ENCODE data around the gene ANAPC13. TPM values are rescaled to one million over a fixed set of nuclear protein-coding genes. Genes with fewer than 3 reads are reported as not detected.
A peak's percentile ranks its signal among the peaks of the same experiment; 100 is the strongest.

ANAPC13 gene
- total RNA-seq, 2 experiments from 2014 or later, result 24.9 to 25.3 TPM

GRCh38 chr3:134481166-134481565, 4.6 kb downstream of the ANAPC13 start:
- H3K27me3 Mint-ChIP-seq (ENCODE audit: low read depth), result no peaks in the 10 kb centered on the region
- no peak overlapping the region for H3K27ac Mint-ChIP-seq
- no peak overlapping the region for H3K4me3 Mint-ChIP-seq
- H3K9me3 Mint-ChIP-seq (ENCODE audit: insufficient read depth), result no peaks in the 10 kb centered on the region
- ChIA-PET CTCF (interaction anchor here (1.1 to 1.5 kb wide), 5 partner anchors 8 to 553 kb away, joined by 3 to 5 read pairs (median 4); no protein-coding TSS in a partner anchor), POLR2A (no interaction called here)
- H3K4me1 Mint-ChIP-seq (ENCODE audit: low read depth), result peaks cover 25% of the 10 kb centered on the region
- H3K36me3 Mint-ChIP-seq (ENCODE audit: low read depth), result peaks cover 57% of the 10 kb centered on the region
- no peak for ATAC-seq
- DNase-seq, result no peak

GRCh38 chr3:134480546-134480945, 5.2 kb downstream of the ANAPC13 start:
- Mint-ChIP-seq H3K4me1 (ENCODE audit: low read depth) (peaks cover 25% of the 10 kb centered on the region), H3K9me3 (ENCODE audit: insufficient read depth) (no peaks in the 10 kb centered on the region), H3K36me3 (ENCODE audit: low read depth) (peaks cover 56% of the 10 kb centered on the region), H3K27ac (no peak overlapping the region), H3K4me3 (no peak overlapping the region), H3K27me3 (ENCODE audit: low read depth) (no peaks in the 10 kb centered on the region)
- ATAC-seq (no peak), DNase-seq (no peak)
- ChIA-PET POLR2A (no interaction called here), CTCF (interaction anchor here (0.9 to 1.5 kb wide), 7 partner anchors 9 to 553 kb away, joined by 3 to 5 read pairs (median 4); no protein-coding TSS in a partner anchor)

GRCh38 chr3:134477938-134478337, 7.8 kb downstream of the ANAPC13 start:
- Mint-ChIP-seq H3K4me3 (no peak overlapping the region), H3K4me1 (ENCODE audit: low read depth) (peaks cover 6% of the 10 kb centered on the region), H3K27me3 (ENCODE audit: low read depth) (no peaks in the 10 kb centered on the region), H3K36me3 (ENCODE audit: low read depth) (peaks cover 41% of the 10 kb centered on the region), H3K27ac (no peak overlapping the region), H3K9me3 (ENCODE audit: insufficient read depth) (no peaks in the 10 kb centered on the region)
- POLR2A ChIA-PET, result interaction anchor here (1.7 kb wide), 1 partner anchor 8 kb away, joined by 12 read pairs; the partner anchor contains the start of genes ANAPC13 and CEP63
- CTCF ChIA-PET, result interaction anchor here (0.7 to 4.7 kb wide), 10 partner anchors 8 to 282 kb away, joined by 3 to 32 read pairs (median 6); partner anchors contain the start of genes ANAPC13 and CEP63
- no peak for DNase-seq
- ATAC-seq, result no peak

GRCh38 chr3:134477002-134477401, 8.8 kb downstream of the ANAPC13 start:
- Mint-ChIP-seq H3K4me3 (no peak overlapping the region), H3K36me3 (ENCODE audit: low read depth) (peaks cover 35% of the 10 kb centered on the region), H3K9me3 (ENCODE audit: insufficient read depth) (no peaks in the 10 kb centered on the region), H3K4me1 (ENCODE audit: low read depth) (no peaks in the 10 kb centered on the region), H3K27me3 (ENCODE audit: low read depth) (no peaks in the 10 kb centered on the region), H3K27ac (no peak overlapping the region)
- ChIA-PET CTCF (interaction anchor here (1.0 to 4.7 kb wide), 10 partner anchors 9 to 279 kb away, joined by 4 to 32 read pairs (median 6); partner anchors contain the start of genes ANAPC13 and CEP63), POLR2A (interaction anchor here (1.7 kb wide), 1 partner anchor 9 kb away, joined by 12 read pairs; the partner anchor contains the start of genes ANAPC13 and CEP63)
- DNase-seq (no peak), ATAC-seq (no peak)

DNA sequence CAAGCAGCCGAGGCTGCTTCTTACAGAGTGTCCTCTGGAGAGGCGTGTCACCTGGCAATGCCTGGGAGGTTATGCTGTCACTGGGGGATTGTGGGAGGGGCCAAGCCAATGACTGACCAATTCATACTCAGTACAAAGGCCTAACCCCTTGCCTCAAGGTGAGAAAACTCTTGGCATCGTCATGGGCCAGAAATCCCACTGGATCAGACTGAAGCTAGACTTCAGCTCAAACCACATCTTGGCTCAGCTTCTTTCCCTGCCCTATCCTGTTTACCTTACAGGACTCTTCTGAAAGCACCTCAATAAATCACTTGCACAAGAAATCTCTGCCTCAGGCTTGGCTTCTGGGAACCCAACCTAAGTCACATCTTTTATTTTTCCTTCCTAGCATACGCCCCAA, 9.5 kb downstream of the ANAPC13 start:
- no peaks in the 10 kb centered on the region for H3K9me3 Mint-ChIP-seq (ENCODE audit: insufficient read depth)
- H3K4me3 Mint-ChIP-seq, result no peak overlapping the region
- no peaks in the 10 kb centered on the region for H3K27me3 Mint-ChIP-seq (ENCODE audit: low read depth)
- H3K36me3 Mint-ChIP-seq (ENCODE audit: low read depth), result peaks cover 31% of the 10 kb centered on the region
- ATAC-seq (no peak), DNase-seq (no peak)
- peak overlapping the region; percentile 14 for H3K27ac Mint-ChIP-seq
- no peaks in the 10 kb centered on the region for H3K4me1 Mint-ChIP-seq (ENCODE audit: low read depth)
- ChIA-PET CTCF (interaction anchor here (1.4 to 4.7 kb wide), 8 partner anchors 9 to 278 kb away, joined by 4 to 32 read pairs (median 7); partner anchors contain the start of genes ANAPC13 and CEP63), POLR2A (interaction anchor here (1.7 kb wide), 1 partner anchor 10 kb away, joined by 12 read pairs; the partner anchor contains the start of genes ANAPC13 and CEP63)

DNA sequence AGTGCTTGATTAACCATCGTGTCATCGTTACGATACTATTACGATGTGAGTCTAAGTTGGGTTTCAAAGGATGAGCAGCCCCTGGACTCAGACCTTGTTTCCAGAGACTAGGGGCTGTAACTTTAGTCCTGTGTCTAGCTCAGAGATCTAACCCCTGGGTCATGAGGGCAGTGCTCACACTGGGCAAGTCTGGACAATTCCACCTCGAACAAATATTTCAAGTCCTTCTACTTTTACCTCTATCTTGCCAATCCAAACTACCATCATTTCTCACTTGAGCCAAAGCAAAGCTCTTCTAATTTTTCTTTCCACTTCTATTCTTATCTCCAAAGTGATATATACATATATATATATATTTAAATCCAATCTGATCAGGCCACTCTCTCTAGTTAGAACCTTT, 10.8 kb downstream of the ANAPC13 start:
- no peaks in the 10 kb centered on the region for H3K4me1 Mint-ChIP-seq (ENCODE audit: low read depth)
- H3K27ac Mint-ChIP-seq, result no peak overlapping the region
- ATAC-seq, result no peak
- no peak overlapping the region for H3K4me3 Mint-ChIP-seq
- no peaks in the 10 kb centered on the region for H3K9me3 Mint-ChIP-seq (ENCODE audit: insufficient read depth)
- POLR2A ChIA-PET, result no interaction called here
- CTCF ChIA-PET, result interaction anchor here (0.6 to 4.7 kb wide), 7 partner anchors 8 to 263 kb away, joined by 3 to 32 read pairs (median 5); no protein-coding TSS in a partner anchor
- H3K36me3 Mint-ChIP-seq (ENCODE audit: low read depth), result peaks cover 20% of the 10 kb centered on the region
- no peak for DNase-seq
- no peaks in the 10 kb centered on the region for H3K27me3 Mint-ChIP-seq (ENCODE audit: low read depth)

DNA sequence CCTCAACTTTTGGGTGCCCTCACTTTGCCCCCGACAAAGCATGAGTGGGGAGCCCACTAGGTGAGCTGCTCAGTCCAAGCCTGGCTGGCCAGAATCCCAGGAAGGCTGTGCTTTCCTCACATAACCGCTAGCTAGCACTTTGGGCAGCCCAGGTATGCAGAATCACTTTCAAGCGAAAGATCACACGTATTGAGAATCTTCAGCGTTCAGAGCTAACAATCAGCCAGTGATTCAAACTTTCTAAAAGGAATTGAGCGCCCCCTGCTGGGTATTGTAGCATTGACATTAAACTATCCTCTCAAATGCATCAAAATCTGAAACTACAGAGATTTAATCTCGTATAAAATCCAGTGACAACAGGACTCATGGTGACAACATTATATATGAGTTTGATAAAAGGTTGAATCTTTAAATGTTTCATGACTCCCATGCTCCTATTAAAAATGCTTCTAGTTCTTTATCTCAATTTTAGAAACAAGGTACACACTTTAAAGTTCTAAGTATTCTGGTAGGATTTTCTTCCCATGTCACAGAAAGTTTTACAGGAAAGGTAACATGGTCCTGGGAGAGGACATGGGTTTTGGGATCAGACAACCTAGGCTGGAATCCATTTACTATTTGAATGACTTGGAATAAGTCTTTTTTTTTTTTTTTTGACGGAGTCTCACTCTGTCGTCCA, 11.8 kb downstream of the ANAPC13 start:
- ATAC-seq (peak; percentile 79), DNase-seq (peak; percentile 88)
- no peaks in the 10 kb centered on the region for H3K4me1 Mint-ChIP-seq (ENCODE audit: low read depth)
- no peaks in the 10 kb centered on the region for H3K27me3 Mint-ChIP-seq (ENCODE audit: low read depth)
- H3K27ac Mint-ChIP-seq, result no peak overlapping the region
- no peak overlapping the region for H3K4me3 Mint-ChIP-seq
- H3K36me3 Mint-ChIP-seq (ENCODE audit: low read depth), result peaks cover 18% of the 10 kb centered on the region
- POLR2A ChIA-PET, result interaction anchor here (0.6 kb wide), 1 partner anchor 12 kb away, joined by 3 read pairs; the partner anchor contains the start of gene CEP63
- CTCF ChIA-PET, result interaction anchor here (0.6 to 3.5 kb wide), 25 partner anchors 10 to 543 kb away, joined by 3 to 48 read pairs (median 4); partner anchors contain the start of genes ANAPC13 and CEP63
- H3K9me3 Mint-ChIP-seq (ENCODE audit: insufficient read depth), result no peaks in the 10 kb centered on the region

- no peaks in the 10 kb centered on the region for H3K27me3 Mint-ChIP-seq (ENCODE audit: low read depth)
- no peak for DNase-seq
- peaks cover 10% of the 10 kb centered on the region for H3K36me3 Mint-ChIP-seq (ENCODE audit: low read depth)
- H3K27ac Mint-ChIP-seq, result no peak overlapping the region
- CTCF ChIA-PET, result interaction anchor here (0.7 to 3.5 kb wide), 9 partner anchors 12 to 275 kb away, joined by 3 to 48 read pairs (median 16); partner anchors contain the start of genes ANAPC13 and CEP63
- POLR2A ChIA-PET, result interaction anchor here (1.0 kb wide), 1 partner anchor 13 kb away, joined by 3 read pairs; the partner anchor contains the start of genes ANAPC13 and CEP63
- ATAC-seq, result no peak
- no peaks in the 10 kb centered on the region for H3K4me1 Mint-ChIP-seq (ENCODE audit: low read depth)
- no peak overlapping the region for H3K4me3 Mint-ChIP-seq
- no peaks in the 10 kb centered on the region for H3K9me3 Mint-ChIP-seq (ENCODE audit: insufficient read depth)
Measured at GRCh38 chr3:134472831-134473230, 13.0 kb downstream of the ANAPC13 start.

- no peak overlapping the region for H3K4me3 Mint-ChIP-seq
- DNase-seq, result no peak
- H3K27ac Mint-ChIP-seq, result no peak overlapping the region
- H3K9me3 Mint-ChIP-seq (ENCODE audit: insufficient read depth), result no peaks in the 10 kb centered on the region
- ChIA-PET POLR2A (interaction anchor here (1.0 kb wide), 1 partner anchor 14 kb away, joined by 3 read pairs; the partner anchor contains the start of genes ANAPC13 and CEP63), CTCF (interaction anchor here (0.8 to 3.0 kb wide), 4 partner anchors 16 to 273 kb away, joined by 3 to 48 read pairs (median 36); no protein-coding TSS in a partner anchor)
- no peaks in the 10 kb centered on the region for H3K4me1 Mint-ChIP-seq (ENCODE audit: low read depth)
- no peaks in the 10 kb centered on the region for H3K27me3 Mint-ChIP-seq (ENCODE audit: low read depth)
- ATAC-seq, result no peak
- H3K36me3 Mint-ChIP-seq (ENCODE audit: low read depth), result peaks cover 2% of the 10 kb centered on the region
Measured at GRCh38 chr3:134471521-134472193, 14.1 kb downstream of the ANAPC13 start.

DNA sequence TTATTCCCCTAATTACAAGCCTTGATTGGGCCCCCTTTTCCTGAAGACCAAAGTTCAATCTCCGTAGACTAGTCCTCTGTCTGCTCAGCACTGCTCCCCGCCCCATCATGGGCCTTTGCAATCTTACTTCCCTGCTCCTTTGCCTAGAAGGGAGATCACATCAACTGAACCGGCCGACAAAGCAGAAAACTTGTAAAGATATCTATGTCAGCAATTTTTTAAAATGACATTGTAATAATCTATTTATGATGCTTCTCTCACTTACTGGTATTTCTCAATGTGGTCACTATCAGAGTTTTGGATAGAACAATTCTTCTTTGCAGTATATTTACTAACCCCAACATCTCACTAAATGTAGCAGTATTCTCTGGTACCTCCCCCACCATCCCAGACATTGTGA, 17.3 kb downstream of the ANAPC13 start:
- ChIA-PET CTCF (no interaction called here), POLR2A (no interaction called here)
- Mint-ChIP-seq H3K27ac (no peak overlapping the region), H3K27me3 (ENCODE audit: low read depth) (no peaks in the 10 kb centered on the region), H3K4me1 (ENCODE audit: low read depth) (no peaks in the 10 kb centered on the region), H3K36me3 (ENCODE audit: low read depth) (no peaks in the 10 kb centered on the region), H3K9me3 (ENCODE audit: insufficient read depth) (no peaks in the 10 kb centered on the region), H3K4me3 (no peak overlapping the region)
- ATAC-seq (no peak), DNase-seq (no peak)

- Mint-ChIP-seq H3K4me1 (ENCODE audit: low read depth) (no peaks in the 10 kb centered on the region), H3K9me3 (ENCODE audit: insufficient read depth) (no peaks in the 10 kb centered on the region), H3K36me3 (ENCODE audit: low read depth) (no peaks in the 10 kb centered on the region), H3K27me3 (ENCODE audit: low read depth) (no peaks in the 10 kb centered on the region), H3K4me3 (no peak overlapping the region), H3K27ac (no peak overlapping the region)
- DNase-seq, result no peak
- no peak for ATAC-seq
- POLR2A ChIA-PET, result no interaction called here
- CTCF ChIA-PET, result no interaction called here
Measured at GRCh38 chr3:134466331-134466730, 19.5 kb downstream of the ANAPC13 start.
